TTC549 (cell line): ENCODE data around the gene NUDT16.
A peak's percentile ranks its signal among the peaks of the same experiment; 100 is the strongest.
"Not testable (repeated sequence)": the region's sequence is repeated elsewhere in the genome, so short reads cannot be mapped to it uniquely, and the experiment has no call there.

ENCODE experiments used
- FAIRE-seq: peaks from 2 replicates; lab custom pipeline; 2012; peaks lifted over from hg19 to GRCh38; lab: Jason Lieb, UNC

The NUDT16 gene

GRCh38 chr3:131381445-131382291 is at the start of gene NUDT16:
TSS of gene NUDT16 (plus strand) at chr3:131381774. CDS start at chr3:131381805, 31 bp downstream.
- peak; percentile 96 for FAIRE-seq

- FAIRE-seq: no peak
Observed at GRCh38 chr3:131338948-131339640, 42.5 kb upstream of the NUDT16 start.

GRCh38 chr3:131341761-131342160 is 39.8 kb upstream of the NUDT16 start:
- FAIRE-seq: no peak

GRCh38 chr3:131348911-131349310 is 32.7 kb upstream of the NUDT16 start:
- no peak for FAIRE-seq

GRCh38 chr3:131349454-131349853 is 32.1 kb upstream of the NUDT16 start:
- no peak for FAIRE-seq

- no peak for FAIRE-seq
Observed at GRCh38 chr3:131349946-131350347, 31.6 kb upstream of the NUDT16 start.

- FAIRE-seq: no peak
Observed at GRCh38 chr3:131350506-131350905, 31.1 kb upstream of the NUDT16 start.

- FAIRE-seq: no peak
Observed at GRCh38 chr3:131353016-131353877, 28.3 kb upstream of the NUDT16 start.

- no peak for FAIRE-seq
Observed at GRCh38 chr3:131353986-131354385, 27.6 kb upstream of the NUDT16 start.

GRCh38 chr3:131356006-131356595 is 25.5 kb upstream of the NUDT16 start:
- FAIRE-seq: no peak

- FAIRE-seq: no peak
Observed at GRCh38 chr3:131357275-131357674, 24.3 kb upstream of the NUDT16 start.

GRCh38 chr3:131360191-131360755 is 21.3 kb upstream of the NUDT16 start:
- FAIRE-seq: no peak

GRCh38 chr3:131361066-131361463 is 20.5 kb upstream of the NUDT16 start:
- not testable (repeated sequence) for FAIRE-seq

GRCh38 chr3:131361464-131362421 is 19.8 kb upstream of the NUDT16 start:
- no peak for FAIRE-seq

GRCh38 chr3:131363275-131363674 is 18.3 kb upstream of the NUDT16 start:
- no peak for FAIRE-seq

GRCh38 chr3:131370935-131371687 is 10.5 kb upstream of the NUDT16 start:
- no peak for FAIRE-seq

- FAIRE-seq: no peak
Observed at GRCh38 chr3:131371688-131372066, 9.9 kb upstream of the NUDT16 start.

- no peak for FAIRE-seq
Observed at GRCh38 chr3:131374741-131375140, 6.8 kb upstream of the NUDT16 start.

- FAIRE-seq: not testable (repeated sequence)
Observed at GRCh38 chr3:131380821-131381444, 641 bp upstream of the NUDT16 start.
